Measurements from ENCODE around the gene NUP210L. TPM values are rescaled to one million over a fixed set of nuclear protein-coding genes. Genes with fewer than 3 reads are reported as not detected.
A peak's percentile ranks its signal among the peaks of the same experiment; 100 is the strongest.

The NUP210L gene
- total and polyA plus RNA-seq, 2 of the 13 experiments (the other 11 are each of a cell fraction or from before 2014, with no cell fraction given), result not detected

- TF ChIP-seq, protein P1, sequence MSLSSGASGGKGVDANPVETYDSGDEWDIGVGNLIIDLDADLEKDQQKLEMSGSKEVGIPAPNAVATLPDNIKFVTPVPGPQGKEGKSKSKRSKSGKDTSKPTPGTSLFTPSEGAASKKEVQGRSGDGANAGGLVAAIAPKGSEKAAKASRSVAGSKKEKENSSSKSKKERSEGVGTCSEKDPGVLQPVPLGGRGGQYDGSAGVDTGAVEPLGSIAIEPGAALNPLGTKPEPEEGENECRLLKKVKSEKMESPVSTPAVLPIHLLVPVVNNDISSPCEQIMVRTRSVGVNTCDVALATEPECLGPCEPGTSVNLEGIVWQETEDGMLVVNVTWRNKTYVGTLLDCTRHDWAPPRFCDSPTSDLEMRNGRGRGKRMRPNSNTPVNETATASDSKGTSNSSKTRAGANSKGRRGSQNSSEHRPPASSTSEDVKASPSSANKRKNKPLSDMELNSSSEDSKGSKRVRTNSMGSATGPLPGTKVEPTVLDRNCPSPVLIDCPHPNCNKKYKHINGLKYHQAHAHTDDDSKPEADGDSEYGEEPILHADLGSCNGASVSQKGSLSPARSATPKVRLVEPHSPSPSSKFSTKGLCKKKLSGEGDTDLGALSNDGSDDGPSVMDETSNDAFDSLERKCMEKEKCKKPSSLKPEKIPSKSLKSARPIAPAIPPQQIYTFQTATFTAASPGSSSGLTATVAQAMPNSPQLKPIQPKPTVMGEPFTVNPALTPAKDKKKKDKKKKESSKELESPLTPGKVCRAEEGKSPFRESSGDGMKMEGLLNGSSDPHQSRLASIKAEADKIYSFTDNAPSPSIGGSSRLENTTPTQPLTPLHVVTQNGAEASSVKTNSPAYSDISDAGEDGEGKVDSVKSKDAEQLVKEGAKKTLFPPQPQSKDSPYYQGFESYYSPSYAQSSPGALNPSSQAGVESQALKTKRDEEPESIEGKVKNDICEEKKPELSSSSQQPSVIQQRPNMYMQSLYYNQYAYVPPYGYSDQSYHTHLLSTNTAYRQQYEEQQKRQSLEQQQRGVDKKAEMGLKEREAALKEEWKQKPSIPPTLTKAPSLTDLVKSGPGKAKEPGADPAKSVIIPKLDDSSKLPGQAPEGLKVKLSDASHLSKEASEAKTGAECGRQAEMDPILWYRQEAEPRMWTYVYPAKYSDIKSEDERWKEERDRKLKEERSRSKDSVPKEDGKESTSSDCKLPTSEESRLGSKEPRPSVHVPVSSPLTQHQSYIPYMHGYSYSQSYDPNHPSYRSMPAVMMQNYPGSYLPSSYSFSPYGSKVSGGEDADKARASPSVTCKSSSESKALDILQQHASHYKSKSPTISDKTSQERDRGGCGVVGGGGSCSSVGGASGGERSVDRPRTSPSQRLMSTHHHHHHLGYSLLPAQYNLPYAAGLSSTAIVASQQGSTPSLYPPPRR (CRISPR knock-in tag; IDR thresholded peaks at IDR 0.05; ENCODE audit: borderline replicate concordance), result no peak; the same call in 1 of the 2 replicates
- TF ChIP-seq ZBTB26 (CRISPR knock-in tag; IDR thresholded peaks at IDR 0.05; ENCODE audit: borderline replicate concordance) (0 out of 2 replicates have a peak, but pooled peaks have one; percentile 16), HIVEP1 (CRISPR knock-in tag; IDR thresholded peaks at IDR 0.05) (peak; percentile 96), ZBTB14 (CRISPR knock-in tag; IDR thresholded peaks at IDR 0.05) (no peak), NPAS2 (CRISPR knock-in tag; IDR thresholded peaks at IDR 0.05; ENCODE audit: borderline replicate concordance) (no peak), ZMYM3 (CRISPR knock-in tag; IDR thresholded peaks at IDR 0.05) (peak; percentile 90), ZNF367 (CRISPR knock-in tag; IDR thresholded peaks at IDR 0.05; ENCODE audit: borderline replicate concordance) (no peak; the same call in 1 of the 2 replicates), PCBP2 (optimal IDR thresholded peaks at IDR 0.05; ENCODE audit: low read depth, low read length, poor library complexity, severe bottlenecking) (no peak), ZBTB44 (CRISPR knock-in tag; IDR thresholded peaks at IDR 0.05) (peak; percentile 83; the same call in 1 of the 2 replicates), EEA1 (CRISPR knock-in tag; IDR thresholded peaks at IDR 0.05; ENCODE audit: borderline replicate concordance) (peak; percentile 88; the same call in 1 of the 2 replicates), ZNF589 (CRISPR knock-in tag; conservative IDR thresholded peaks at IDR 0.05) (no peak)
- TF ChIP-seq, protein P2, sequence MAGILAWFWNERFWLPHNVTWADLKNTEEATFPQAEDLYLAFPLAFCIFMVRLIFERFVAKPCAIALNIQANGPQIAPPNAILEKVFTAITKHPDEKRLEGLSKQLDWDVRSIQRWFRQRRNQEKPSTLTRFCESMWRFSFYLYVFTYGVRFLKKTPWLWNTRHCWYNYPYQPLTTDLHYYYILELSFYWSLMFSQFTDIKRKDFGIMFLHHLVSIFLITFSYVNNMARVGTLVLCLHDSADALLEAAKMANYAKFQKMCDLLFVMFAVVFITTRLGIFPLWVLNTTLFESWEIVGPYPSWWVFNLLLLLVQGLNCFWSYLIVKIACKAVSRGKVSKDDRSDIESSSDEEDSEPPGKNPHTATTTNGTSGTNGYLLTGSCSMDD (CRISPR knock-in tag; IDR thresholded peaks at IDR 0.05), result no peak
Measured at GRCh38 chr1:153967107-153967999, 187.5 kb downstream of the NUP210L start, which contains the start of gene CREB3L4 (continued).

Data from HepG2 (cell line).